Natural killer cell (primary cell): ENCODE measurements around the gene TTC28. TPM values are rescaled to one million over a fixed set of nuclear protein-coding genes. Genes with fewer than 3 reads are reported as not detected.

Source experiments
- ATAC-seq, 3 donors: fragments of 150-1000 bp in 2 of 3; fragments of 200-7000 bp in 1 of 3; cut with Tn5 transposase; 1 replicate in 1 of 3; 2 replicates in 2 of 3; pipeline ENCODE4 v1.10.0; 2021; ENCODE audit warnings: mild to moderate bottlenecking in 2 of 3, moderate library complexity in 2 of 3
- DNase-seq, 2 donors: peaks; one replicate each; pipeline versions ENCODE4 v3.0.0 to v3.0.0-alpha.2; 2013 to 2021; ENCODE audit warnings: mixed read lengths in 1 of 2
- H3K27ac ChIP-seq: one replicate; pipeline ENCODE4 v1.5.1; 2013; ENCODE audit warnings: mild to moderate bottlenecking, low read length
- H3K27me3 ChIP-seq: one replicate; pipeline ENCODE4 v1.6.1; 2013; ENCODE audit warnings: low read length; ENCODE audit not compliant: control insufficient read depth, insufficient read depth
- H3K36me3 ChIP-seq: one replicate; pipeline ENCODE4 v1.6.1; 2013; ENCODE audit warnings: low read length; ENCODE audit not compliant: control insufficient read depth, insufficient read depth
- H3K4me1 ChIP-seq: one replicate; pipeline ENCODE4 v1.6.1; 2013; ENCODE audit warnings: low read length; ENCODE audit not compliant: control insufficient read depth, insufficient read depth
- H3K4me3 ChIP-seq: one replicate; pipeline ENCODE4 v1.5.1; 2013; ENCODE audit warnings: low read length
- H3K9me3 ChIP-seq: one replicate; pipeline ENCODE4 v1.6.1; 2013; ENCODE audit warnings: low read length; ENCODE audit not compliant: control insufficient read depth, insufficient read depth
- H3K27ac Mint-ChIP-seq, 2 donors: one replicate each; pipeline ENCODE4 v1.8.0; 2022; ENCODE audit warnings: mild to moderate bottlenecking in 2 of 2, mixed read lengths in 2 of 2, moderate library complexity in 1 of 2
- H3K27me3 Mint-ChIP-seq, 2 donors: one replicate each; pipeline ENCODE4 v1.8.0; 2022; ENCODE audit warnings: low read depth in 2 of 2, mixed read lengths in 2 of 2
- H3K36me3 Mint-ChIP-seq: one replicate; pipeline ENCODE4 v1.8.0; 2022; ENCODE audit warnings: mixed read lengths
- H3K4me1 Mint-ChIP-seq, 2 donors: one replicate each; pipeline ENCODE4 v1.8.0; 2022; ENCODE audit warnings: mixed read lengths in 2 of 2
- H3K4me3 Mint-ChIP-seq: one replicate; pipeline ENCODE4 v1.8.0; 2022; ENCODE audit warnings: mild to moderate bottlenecking, moderate library complexity, mixed read lengths
- H3K9me3 Mint-ChIP-seq, 2 donors: one replicate each; pipeline ENCODE4 v1.8.0; 2022; ENCODE audit warnings: mixed read lengths in 2 of 2
- WGBS: methylation state at CpG from one replicate; pipeline ENCODE4 v1.1.7; 2013; ENCODE audit warnings: missing lambda C conversion rate; ENCODE audit not compliant: insufficient coverage; 5-methylcytosine and 5-hydroxymethylcytosine counted together
- intact Hi-C: fragments of 100-400 bp; cut with micrococcal nuclease; formaldehyde crosslinking; loops from one replicate; pipeline ENCODE4 v1.14.2; 2022
- total RNA-seq, 4 donors: library from RNA; stranded (reverse); fragments of 120-200 nt in 1 of 4; gene quantifications; one replicate each; pipeline versions ENCODE4 v1.2.3 to v1.2.4, GENCODE V29; 2013 to 2022
- TF ChIP-seq, protein P1 (sequence below): fragments of 200-600 bp; IDR thresholded peaks from one replicate; pipeline ENCODE4 v1.8.0; 2022; ENCODE audit warnings: antibody characterized with exemption

The TTC28 gene
- total RNA-seq, 3 donors from 2014 or later (not counting 1 experiment from before 2014, with no cell fraction given) = 4.1 to 10.0 (median 8.6) TPM

GRCh38 chr22:28600546-28601143 lies 79.0 kb downstream of the TTC28 start:
- Histone ChIP-seq H3K27ac (no peak overlapping the region), H3K9me3 (no peaks in the 10 kb centered on the region), H3K27me3 (peaks cover 2% of the 10 kb centered on the region), H3K4me1 (no peaks in the 10 kb centered on the region), H3K36me3 (no peaks in the 10 kb centered on the region), H3K4me3 (no peak overlapping the region)
- Mint-ChIP-seq H3K36me3 (no peaks in the 10 kb centered on the region), H3K27me3 (peaks cover 9 to 11% of the 10 kb centered on the region in 2 donors), H3K27ac (no peak overlapping the region), H3K9me3 (no peaks in the 10 kb centered on the region), H3K4me1 (no peaks in the 10 kb centered on the region), H3K4me3 (no peak overlapping the region)
- intact Hi-C loops = loop anchor here (1.0 to 2.0 kb wide), 5 partner anchors 229 to 645 kb away; no protein-coding TSS in a partner anchor
- peak in 2 of 3 donors; percentile 34 to 53 for ATAC-seq
- TF ChIP-seq, protein P1, sequence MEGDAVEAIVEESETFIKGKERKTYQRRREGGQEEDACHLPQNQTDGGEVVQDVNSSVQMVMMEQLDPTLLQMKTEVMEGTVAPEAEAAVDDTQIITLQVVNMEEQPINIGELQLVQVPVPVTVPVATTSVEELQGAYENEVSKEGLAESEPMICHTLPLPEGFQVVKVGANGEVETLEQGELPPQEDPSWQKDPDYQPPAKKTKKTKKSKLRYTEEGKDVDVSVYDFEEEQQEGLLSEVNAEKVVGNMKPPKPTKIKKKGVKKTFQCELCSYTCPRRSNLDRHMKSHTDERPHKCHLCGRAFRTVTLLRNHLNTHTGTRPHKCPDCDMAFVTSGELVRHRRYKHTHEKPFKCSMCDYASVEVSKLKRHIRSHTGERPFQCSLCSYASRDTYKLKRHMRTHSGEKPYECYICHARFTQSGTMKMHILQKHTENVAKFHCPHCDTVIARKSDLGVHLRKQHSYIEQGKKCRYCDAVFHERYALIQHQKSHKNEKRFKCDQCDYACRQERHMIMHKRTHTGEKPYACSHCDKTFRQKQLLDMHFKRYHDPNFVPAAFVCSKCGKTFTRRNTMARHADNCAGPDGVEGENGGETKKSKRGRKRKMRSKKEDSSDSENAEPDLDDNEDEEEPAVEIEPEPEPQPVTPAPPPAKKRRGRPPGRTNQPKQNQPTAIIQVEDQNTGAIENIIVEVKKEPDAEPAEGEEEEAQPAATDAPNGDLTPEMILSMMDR = peak; percentile 78
- WGBS = 0% methylated on average over 1 of the region's 3 CpGs
- DNase-seq = peak in 1 of 2 donors; percentile 73

DNA sequence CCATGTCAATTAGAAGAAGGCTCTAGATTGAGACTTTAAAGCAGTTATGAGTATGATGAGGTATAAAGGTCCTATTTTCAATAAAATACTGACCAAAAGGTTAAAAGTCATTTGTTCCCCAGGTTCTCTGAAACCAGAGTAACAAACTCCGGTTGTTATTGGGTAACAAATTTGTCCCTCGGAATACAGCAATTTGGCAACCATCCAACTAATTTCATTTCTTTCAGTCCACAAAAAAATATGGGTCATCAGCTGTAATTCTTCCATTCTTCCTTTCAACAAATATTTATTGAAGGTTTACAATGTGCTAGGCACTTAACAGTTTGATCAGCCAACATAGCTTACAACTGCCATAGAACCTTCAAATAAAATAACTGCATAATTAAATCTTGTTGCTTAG lies 79.9 kb downstream of the TTC28 start:
- H3K9me3 ChIP-seq = no peaks in the 10 kb centered on the region
- H3K27ac Mint-ChIP-seq = no peak overlapping the region
- H3K4me3 ChIP-seq = no peak overlapping the region
- no peaks in the 10 kb centered on the region for H3K4me1 ChIP-seq
- H3K36me3 ChIP-seq = no peaks in the 10 kb centered on the region
- no peak overlapping the region for H3K27ac ChIP-seq
- H3K4me3 Mint-ChIP-seq = no peak overlapping the region
- TF ChIP-seq, protein P1 = no peak
- H3K27me3 Mint-ChIP-seq = peaks cover 9 to 11% of the 10 kb centered on the region in 2 donors
- no peaks in the 10 kb centered on the region for H3K36me3 Mint-ChIP-seq
- H3K27me3 ChIP-seq = peaks cover 2% of the 10 kb centered on the region
- DNase-seq (no peak), ATAC-seq (no peak)
- no peaks in the 10 kb centered on the region for H3K9me3 Mint-ChIP-seq
- WGBS = 76% methylated on average over 2 of the region's 2 CpGs
- H3K4me1 Mint-ChIP-seq = no peaks in the 10 kb centered on the region
- intact Hi-C loops = loop anchor here (1.0 to 10.0 kb wide), 6 partner anchors 230 to 715 kb away; no protein-coding TSS in a partner anchor

DNA sequence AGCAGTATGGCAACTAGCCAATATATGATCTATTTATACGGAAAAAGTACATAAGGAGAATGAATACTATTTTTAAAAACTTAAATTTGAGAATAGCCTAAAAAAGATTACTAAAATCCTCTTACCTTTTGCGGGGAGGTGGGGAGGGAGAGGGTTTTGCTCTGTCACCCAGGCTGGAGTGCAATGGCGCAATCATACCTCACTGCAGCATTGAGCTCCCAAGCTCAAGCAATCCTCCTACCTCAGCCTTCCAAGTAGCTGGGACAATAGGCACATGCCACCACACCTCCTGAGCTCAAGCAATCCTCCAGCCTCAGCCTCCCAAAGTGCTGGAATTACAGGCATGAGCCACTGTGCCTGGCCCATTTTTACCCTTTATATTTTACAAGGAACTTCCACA lies 82.0 kb downstream of the TTC28 start:
- H3K27ac Mint-ChIP-seq = no peak overlapping the region
- DNase-seq = no peak
- Histone ChIP-seq H3K4me3 (no peak overlapping the region), H3K27ac (no peak overlapping the region), H3K27me3 (peaks cover 5% of the 10 kb centered on the region), H3K4me1 (no peaks in the 10 kb centered on the region), H3K36me3 (no peaks in the 10 kb centered on the region), H3K9me3 (no peaks in the 10 kb centered on the region)
- TF ChIP-seq, protein P1 = no peak
- WGBS = 94% methylated on average over 1 of the region's 3 CpGs
- H3K4me3 Mint-ChIP-seq = no peak overlapping the region
- intact Hi-C loops = loop anchor here (10.0 kb wide), 1 partner anchor 713 kb away; no protein-coding TSS in a partner anchor
- H3K27me3 Mint-ChIP-seq = peaks cover 9% of the 10 kb centered on the region in 2 donors
- H3K36me3 Mint-ChIP-seq = no peaks in the 10 kb centered on the region
- H3K9me3 Mint-ChIP-seq = no peaks in the 10 kb centered on the region
- ATAC-seq = no peak
- no peaks in the 10 kb centered on the region for H3K4me1 Mint-ChIP-seq
